ENCODE results near the gene MITF. TPM values are rescaled to one million over a fixed set of nuclear protein-coding genes. Genes with fewer than 3 reads are reported as not detected.
"Not testable (repeated sequence)": the region's sequence is repeated elsewhere in the genome, so short reads cannot be mapped to it uniquely, and the experiment has no call there.

The MITF gene
- polyA plus RNA-seq, 5 donors, result 5.1 to 7.5 (median 6.6) TPM

- DNase-seq, result no peak
These were observed 174.2 kb downstream of the MITF start for GRCh38 chr3:69913422-69913821.

GRCh38 chr3:69914395-69914794 lies 175.1 kb downstream of the MITF start:
- no peak for DNase-seq

- no peak for DNase-seq
These were observed 176.5 kb downstream of the MITF start for GRCh38 chr3:69915726-69916125.

DNA sequence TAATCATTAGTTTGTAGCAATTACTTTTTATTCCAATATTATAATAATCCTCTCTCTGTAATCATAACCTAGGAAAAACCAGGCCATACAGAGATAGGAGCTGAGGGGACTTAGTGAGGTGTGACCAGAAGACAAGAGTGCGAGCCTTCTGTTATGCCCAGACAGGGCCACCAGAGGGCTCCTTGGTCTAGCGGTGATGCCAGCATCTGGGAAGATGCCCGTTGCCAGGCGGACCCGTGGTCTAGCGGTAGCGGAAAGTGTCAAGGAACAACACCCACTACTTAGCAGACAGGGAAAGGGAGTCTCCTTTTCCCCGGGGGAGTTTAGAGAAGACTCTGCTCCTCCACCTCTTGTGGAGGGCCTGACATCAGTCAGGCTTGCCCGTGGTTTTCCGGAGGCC lies 180.7 kb downstream of the MITF start:
- not testable (repeated sequence) for DNase-seq

- no peak for DNase-seq
These were observed 182.4 kb downstream of the MITF start for GRCh38 chr3:69921651-69922050.

- no peak for DNase-seq
These were observed 183.3 kb downstream of the MITF start for GRCh38 chr3:69922521-69923000.

DNA sequence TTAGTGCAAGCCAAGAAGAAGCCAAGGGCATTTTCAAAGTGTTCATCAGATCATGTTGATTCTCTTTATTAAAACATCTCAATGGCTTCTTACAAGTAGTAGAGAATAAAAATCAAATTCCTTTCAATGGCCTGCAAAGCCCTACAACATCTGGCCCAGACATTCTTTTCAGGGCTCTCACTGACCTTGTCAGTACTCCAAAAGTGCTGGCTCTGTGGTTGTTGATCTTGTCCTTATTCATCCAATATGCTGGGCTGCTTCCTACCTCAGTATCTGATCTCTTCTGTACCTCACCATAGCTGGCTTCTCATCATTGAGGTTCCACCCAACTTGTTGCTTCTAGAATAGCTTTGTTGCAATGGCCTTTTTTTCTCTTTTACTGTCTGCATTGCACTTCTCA lies 186.2 kb downstream of the MITF start:
- DNase-seq, result no peak

DNA sequence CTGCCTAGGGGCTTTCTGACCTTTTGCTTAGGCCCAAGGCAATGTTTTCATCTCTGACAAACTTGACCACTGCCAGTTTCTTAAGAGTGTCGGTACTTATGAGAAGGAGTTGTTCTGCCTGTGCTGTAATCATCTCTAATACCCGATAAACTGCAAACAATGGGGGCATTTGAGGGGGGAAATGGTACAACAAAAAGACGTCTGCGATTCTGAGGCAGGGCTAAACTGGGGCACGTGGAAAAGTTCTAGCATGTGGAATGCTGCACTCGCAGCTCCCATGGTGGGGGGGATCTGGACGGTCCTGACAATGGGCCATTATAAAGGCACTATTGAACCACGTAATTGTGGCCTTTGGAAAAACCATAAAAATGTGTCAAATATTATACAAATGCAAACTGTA lies 187.1 kb downstream of the MITF start:
- no peak for DNase-seq

DNA sequence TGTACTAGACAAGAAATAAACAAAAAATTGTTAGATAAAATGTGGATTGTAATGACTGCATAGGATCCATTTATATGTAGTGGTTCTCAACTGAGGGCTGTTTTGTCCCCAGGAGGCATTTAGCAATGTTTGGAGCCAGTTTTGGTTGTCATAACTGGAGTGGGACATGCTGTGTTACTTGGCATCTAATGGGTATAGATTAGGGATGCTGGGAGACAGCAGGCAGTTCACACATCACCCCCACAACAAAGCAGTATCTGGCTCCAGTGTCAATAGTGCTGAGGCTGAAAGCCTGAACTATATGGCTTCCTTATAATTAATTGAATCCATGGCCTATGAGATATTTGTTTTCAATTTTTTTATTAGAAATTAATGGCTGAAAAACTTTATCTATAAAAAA lies 188.3 kb downstream of the MITF start:
- DNase-seq, result no peak

DNA sequence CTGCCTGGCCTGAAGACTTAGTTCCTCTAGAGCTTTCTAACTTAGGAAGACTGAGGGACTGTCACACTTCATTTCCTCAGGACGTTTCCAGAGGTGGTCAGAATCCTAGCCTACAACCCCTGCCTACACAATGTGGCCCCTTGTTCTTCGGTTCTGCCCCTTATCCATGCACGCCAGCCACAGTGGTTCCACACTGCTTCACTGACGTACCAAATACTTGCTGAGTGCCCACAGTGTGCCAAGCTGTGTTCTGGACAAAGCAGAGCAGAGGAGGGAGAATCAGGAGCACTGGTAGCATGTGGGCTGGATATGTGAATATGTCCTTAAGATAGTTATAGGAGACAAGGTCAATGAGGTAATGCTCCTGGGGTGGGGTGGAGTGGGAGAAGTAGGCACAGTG lies 189.8 kb downstream of the MITF start:
- DNase-seq, result no peak

DNA sequence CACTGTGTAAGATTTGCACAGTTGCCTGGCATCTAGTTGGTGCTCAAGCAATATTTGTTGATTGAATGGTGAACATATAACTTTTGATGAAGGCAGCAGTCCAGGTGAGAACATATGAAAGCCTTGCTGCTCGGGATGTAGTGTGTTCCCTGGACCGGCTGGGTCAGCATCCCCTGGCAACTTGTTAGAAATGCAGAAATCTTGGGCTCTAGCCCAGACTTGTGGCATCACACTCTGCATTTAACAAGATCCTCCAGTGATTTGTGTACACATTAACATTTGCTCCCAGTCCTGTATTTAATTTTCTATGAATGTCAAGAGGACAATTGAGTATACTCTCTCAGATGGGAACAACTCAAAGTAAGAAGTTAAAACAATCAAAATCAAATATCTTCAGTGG lies 191.3 kb downstream of the MITF start:
- no peak for DNase-seq

DNA sequence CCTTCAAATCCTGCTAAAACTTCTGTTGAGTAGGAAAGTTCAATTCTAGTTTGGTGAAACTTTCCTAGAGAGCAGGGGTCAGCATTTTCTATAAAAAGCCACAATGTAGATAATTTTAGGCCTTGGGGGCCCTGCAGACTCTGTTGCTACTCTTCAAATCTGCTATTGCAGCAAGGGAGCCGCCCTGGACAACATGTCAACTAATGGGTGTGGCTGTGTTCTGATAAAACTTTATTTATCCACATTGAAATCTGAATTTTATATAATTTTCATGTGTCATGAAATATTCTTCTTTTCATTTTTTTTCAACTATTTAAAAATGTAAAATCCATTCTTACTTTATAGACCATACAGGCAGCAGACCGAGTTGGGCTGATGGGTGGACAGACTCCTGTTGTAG lies 192.8 kb downstream of the MITF start:
- no peak for DNase-seq

GRCh38 chr3:69932501-69932900 lies 193.2 kb downstream of the MITF start:
- DNase-seq, result no peak

DNA sequence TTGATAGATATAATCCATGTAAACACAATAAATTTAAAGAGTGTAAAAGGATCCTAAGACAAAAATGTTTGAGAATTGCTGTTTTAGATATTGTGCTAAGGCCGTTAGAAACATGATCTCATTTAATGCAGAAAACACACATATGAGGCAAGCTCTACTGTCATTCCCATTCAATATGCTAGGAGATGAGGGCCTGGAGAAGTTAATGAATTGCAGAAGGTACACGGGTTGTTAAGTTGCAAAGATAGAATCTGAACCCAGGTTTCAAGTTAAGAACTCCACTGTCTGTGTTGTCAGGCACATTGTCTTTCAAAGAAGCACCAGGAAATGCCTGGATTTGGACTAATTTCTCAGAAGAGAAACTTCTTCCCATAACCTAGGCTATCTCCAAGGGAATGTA lies 195.1 kb downstream of the MITF start:
- DNase-seq, result no peak

GRCh38 chr3:69936266-69936665 lies 197.0 kb downstream of the MITF start:
- no peak for DNase-seq

- DNase-seq, result no peak
These were observed 198.8 kb downstream of the MITF start for GRCh38 chr3:69938061-69938460.

- DNase-seq, result peak; percentile 27 to 45
These were observed 199.7 kb downstream of the MITF start for GRCh38 chr3:69938931-69939330.

GRCh38 chr3:69941037-69941436 lies 201.8 kb downstream of the MITF start:
- no peak for DNase-seq

- DNase-seq, result no peak
These were observed 202.3 kb downstream of the MITF start for GRCh38 chr3:69941439-69942176.

- no peak for DNase-seq
These were observed 205.7 kb downstream of the MITF start for GRCh38 chr3:69944931-69945493.

DNA sequence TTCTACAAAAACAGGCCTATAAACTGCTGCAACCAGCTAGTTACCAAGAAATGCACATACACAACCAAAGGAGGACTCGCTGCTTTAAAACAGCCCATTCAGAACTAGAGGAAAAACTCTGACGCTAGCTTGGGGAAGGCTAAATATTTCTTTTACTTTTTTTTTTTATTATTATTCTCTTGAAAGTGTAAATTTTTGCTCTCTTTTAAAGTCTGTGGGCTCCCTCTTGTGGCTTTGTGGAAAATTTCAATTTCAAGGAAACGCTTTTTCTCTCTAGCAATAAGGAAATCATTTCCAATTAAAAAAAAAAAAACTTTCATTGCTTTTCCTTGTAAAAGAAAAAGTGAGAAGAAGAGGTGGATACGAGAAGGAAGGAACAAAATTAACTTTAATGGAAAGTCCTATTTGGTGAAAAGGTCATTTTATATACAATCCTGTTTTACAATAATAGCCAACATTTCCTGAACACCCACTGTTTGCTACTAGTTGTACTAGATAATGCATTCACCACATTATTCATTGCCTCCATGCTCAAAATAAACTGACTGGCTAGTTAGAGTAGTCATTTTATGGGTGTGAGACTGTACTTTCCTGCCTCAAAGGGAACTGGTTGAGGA lies 209.1 kb downstream of the MITF start:
- DNase-seq, result peak; percentile 32 to 36

DNA sequence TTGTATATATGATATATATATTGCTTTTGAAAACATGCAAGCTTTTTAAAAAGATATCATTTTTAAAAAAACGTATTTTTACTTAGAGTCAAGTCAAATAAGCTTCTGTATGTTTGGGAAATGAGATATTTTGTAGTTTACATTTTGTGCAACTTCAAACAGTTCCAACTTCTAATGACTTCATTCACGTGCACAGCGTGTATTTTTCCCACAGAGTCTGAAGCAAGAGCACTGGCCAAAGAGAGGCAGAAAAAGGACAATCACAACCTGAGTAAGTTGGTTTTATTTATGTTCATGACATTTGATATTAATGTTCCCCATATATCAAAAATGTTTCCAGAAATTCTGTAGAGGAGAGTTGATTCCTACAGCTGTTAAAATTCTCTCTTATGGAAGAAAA lies 212.4 kb downstream of the MITF start:
- no peak for DNase-seq

- no peak for DNase-seq
These were observed 220.3 kb downstream of the MITF start for GRCh38 chr3:69959581-69959980.
